Measurements from ENCODE around the gene C10orf67.

DNA sequence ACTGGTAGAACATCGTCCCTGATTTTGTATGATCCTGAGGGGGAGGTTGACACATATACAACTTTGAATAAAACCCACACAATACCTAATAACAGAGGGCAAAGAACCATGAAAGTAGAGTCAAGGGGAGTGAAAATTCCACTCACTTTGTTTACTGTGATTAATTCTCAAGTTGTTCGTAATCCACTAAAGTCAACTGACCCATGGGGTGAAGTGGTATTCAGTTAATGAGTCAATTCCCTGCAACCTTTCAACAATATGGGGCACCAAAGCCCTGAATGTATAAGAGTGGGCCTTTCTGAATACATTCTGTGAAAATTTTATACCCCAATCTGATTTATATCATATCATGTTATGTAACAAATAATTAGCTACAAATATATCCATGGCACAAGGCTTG lies 39.0 kb upstream of the C10orf67 start:
- TF ChIP-seq, protein P1, sequence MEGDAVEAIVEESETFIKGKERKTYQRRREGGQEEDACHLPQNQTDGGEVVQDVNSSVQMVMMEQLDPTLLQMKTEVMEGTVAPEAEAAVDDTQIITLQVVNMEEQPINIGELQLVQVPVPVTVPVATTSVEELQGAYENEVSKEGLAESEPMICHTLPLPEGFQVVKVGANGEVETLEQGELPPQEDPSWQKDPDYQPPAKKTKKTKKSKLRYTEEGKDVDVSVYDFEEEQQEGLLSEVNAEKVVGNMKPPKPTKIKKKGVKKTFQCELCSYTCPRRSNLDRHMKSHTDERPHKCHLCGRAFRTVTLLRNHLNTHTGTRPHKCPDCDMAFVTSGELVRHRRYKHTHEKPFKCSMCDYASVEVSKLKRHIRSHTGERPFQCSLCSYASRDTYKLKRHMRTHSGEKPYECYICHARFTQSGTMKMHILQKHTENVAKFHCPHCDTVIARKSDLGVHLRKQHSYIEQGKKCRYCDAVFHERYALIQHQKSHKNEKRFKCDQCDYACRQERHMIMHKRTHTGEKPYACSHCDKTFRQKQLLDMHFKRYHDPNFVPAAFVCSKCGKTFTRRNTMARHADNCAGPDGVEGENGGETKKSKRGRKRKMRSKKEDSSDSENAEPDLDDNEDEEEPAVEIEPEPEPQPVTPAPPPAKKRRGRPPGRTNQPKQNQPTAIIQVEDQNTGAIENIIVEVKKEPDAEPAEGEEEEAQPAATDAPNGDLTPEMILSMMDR (IDR thresholded peaks at IDR 0.05) = no peak
- TF ChIP-seq POLR2AphosphoS5 (IDR thresholded peaks at IDR 0.05; ENCODE audit: low read depth, low read length) = no peak
- TF ChIP-seq TCF7L2 (IDR thresholded peaks at IDR 0.05; ENCODE audit: low read depth, low read length) = no peak
- TF ChIP-seq SIN3A (IDR thresholded peaks at IDR 0.05; ENCODE audit: borderline replicate concordance, insufficient read depth, low read depth, low read length) = no peak

Data from Panc1 (cell line).